ENCODE data around the gene HELLS.
"Not testable (repeated sequence)": the region's sequence is repeated elsewhere in the genome, so short reads cannot be mapped to it uniquely, and the experiment has no call there.

Gene HELLS

DNA sequence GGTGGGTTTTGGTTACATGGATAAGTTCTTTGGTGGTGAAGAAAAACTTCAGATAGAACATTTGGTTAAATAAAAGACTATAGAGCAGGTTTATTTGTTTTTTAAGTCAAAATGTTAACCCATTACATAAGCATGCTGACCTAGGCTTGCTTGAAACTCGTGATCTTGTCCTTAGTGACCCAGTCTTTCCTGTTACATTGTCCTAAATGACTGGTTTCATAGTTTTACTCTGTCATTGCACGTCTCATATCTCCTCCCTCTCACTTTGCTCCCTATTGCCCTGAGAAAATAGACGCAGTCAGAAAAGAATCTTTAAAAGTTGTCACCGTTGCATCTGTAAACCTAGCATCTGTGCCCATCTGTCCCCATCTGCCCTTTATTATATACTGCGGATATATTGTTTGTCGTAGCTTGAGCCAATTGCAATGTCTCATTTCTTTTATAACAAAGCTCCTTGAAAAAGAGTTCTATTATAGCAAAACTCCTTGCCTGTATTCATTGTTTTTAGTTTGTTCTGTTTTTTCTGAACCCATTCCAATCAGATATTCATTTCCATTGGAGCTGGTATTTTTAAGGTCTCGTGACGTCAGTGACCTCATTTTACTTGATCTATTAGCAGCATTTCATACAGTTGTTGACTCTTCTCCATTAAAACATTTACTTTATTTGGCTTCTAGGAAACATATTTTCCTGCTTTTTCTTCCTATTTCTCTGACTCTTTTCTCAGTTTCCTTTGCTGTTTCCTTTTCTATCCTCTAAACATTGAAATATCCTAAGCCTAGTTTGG, 57.3 kb downstream of the HELLS start:
- Histone ChIP-seq H3K4me3 (no peak overlapping the region), H3K27ac (no peak overlapping the region)

DNA sequence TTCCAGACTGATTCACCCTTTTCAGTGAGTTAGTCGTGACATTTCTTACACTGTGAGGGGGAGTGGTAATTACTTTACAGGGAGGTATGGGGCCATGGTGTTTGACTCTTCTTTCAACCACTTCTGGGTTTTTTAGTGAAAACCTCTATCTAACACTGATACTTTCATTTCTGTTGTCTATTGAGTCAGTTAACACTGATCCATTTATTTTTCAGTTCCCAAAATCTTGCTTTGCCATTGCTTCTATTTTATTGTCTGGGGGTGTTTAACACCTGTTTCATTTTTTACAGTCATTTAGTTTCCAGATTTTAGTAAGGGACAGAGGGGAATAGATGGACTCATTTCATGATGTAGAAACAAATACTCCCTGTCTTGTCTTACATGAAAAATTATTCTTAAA, 61.5 kb downstream of the HELLS start:
- Histone ChIP-seq H3K27ac (no peak overlapping the region), H3K4me3 (no peak overlapping the region)

DNA sequence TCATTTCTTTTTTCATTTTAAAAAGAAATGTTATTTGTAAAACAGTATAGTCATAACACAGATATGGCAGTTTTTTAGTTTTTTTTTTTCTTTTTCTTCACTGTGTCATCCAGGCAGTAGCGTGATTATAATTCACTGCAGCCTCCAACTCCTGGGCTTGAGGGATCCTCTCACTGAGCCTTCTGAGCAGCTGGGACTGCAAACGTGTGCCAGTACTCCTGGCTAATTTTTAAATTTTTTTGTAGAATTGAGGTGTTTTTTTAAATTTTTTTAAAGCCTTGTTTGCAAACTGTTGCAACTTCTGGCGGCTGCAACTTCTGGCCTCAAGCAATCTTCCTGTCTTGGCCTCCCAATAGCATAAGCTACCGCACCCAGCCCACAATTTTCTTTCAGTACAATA, 63.0 kb downstream of the HELLS start:
- Histone ChIP-seq H3K27ac (no peak overlapping the region), H3K4me3 (no peak overlapping the region)

DNA sequence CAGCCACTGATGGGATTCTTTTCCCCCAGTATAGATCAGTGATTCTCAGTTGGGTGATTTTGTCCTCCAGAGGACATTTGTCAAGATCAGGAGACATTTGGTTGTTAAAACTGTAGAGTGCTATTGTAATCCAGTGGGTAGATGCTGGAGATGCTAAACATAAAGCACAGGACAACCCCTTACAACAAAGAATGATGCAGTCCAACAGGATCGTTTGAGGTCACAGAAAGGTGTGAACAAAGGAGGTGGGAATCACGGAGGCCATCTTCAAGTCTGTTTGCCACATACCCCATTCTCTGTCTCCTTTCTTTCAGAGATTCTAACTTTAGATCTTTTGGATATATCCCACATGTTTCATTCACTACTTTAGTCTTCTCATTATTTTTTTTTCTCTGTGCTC, 69.0 kb downstream of the HELLS start:
- Histone ChIP-seq H3K27ac (no peak overlapping the region), H3K4me3 (no peak overlapping the region)

DNA sequence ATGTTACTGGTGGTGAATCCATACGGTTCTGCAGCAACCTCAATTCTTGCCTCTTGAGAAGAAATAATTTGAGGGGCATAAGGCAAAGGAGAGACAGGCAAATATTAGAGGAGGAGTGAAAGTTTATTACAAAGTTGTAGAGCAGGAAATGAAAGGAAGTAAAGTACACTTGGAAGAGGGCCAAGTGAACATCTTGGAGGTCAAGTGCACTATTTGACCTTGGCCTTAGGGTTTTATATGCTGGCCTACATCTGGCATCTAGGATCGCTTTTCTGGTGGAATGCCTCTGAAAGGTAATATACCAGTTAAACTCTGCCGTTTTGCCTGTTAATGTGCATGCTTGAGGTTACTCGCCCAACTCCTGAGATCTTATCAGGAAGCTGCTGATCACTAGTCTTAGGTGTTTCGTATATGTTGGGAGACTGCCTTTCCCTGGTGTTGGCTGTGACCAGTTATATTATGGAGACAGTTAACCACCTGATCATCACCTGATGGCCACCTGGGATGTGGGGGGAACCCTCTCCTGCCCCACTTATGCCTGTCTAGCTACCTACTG, 71.9 kb downstream of the HELLS start:
- H3K4me3 ChIP-seq, result no peak overlapping the region

DNA sequence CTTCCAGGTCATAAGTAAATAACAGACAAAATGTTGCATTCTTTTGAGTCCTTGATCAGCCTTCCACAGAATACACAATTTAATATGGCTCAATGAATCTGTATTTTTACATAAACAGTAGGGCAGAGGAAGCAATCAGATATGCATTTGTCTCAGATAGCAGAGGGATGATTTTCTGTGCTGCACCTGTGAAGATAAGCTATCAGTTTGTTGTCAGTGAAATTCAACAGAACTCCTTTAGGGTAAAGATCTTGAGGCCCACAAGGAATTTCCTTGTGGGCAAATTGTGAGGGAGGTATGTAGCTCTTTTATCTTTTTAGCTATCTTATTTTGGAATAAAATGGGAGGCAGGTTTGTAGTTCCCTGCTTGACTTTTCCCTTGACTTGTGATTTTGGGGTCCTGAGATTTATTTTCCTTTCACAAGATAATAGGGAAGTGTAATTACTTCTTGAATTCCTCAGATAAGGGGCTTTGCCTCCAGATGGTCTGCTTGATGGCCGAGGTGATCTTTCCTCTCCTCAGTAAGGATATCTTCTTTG, 77.1 kb downstream of the HELLS start:
- H3K4me3 ChIP-seq, result no peak overlapping the region
- H3K27ac ChIP-seq, result no peak overlapping the region

More for the DNA sequence above, 71.9 kb downstream of the HELLS start:
- H3K27ac ChIP-seq, result no peak overlapping the region

DNA sequence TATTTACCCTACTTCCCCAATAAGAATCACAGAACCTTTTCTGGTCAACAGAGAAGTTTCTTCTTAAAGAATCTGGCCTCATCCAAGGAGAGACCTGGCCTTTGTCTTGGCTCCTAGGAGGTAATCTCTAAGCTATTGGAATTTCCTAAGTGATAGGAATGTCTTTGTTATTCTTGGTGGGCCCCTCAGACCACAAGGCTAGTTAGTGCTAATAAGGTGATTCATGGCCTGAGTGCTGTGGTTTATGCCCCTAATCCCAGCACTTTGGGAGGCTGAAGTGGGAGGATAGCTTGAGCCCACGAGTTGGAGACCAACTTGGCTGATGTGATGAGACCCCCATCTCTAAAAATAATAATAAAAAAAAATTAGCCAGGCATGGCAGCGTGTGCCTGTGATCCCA, 78.0 kb downstream of the HELLS start:
- Histone ChIP-seq H3K27ac (no peak overlapping the region), H3K4me3 (no peak overlapping the region)

DNA sequence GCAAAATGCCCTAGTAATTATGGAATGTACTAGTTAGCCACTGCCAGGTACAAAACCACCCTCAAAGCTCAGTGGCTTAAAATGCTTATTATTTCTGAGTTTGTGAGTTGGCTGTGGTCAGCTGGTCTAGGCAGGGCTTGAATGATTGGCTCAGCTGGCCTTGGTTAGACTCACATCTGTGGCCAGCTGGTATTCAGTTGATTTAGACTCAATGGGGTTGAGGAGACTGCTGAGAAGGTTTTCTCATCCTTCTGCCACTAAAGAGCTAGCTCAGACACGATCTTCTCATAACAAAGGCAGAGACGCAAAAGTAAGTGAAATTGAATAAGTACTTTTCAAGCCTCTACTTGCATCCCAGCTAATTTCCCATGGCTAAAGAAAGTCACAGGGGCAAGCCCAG, 80.9 kb downstream of the HELLS start:
- no peak overlapping the region for H3K4me3 ChIP-seq
- H3K27ac ChIP-seq, result no peak overlapping the region

DNA sequence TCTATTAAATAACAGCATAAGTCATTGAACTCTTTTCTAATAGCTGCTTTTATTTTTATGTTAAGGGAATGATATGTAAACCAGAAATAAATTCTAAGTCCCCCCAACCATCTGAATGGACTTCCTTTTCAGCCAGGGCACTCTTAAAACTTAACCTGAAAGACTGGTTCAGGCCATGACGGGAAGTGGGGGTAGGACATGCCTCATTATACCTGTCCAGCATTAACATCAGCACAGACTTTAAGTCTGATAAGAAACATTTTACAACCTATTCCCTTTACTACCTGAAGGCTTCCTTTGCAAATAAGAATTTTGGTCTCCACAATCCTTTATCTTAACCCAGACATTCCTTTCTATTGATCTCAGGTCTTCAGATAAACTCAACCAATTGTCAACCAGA, 81.9 kb downstream of the HELLS start:
- Histone ChIP-seq H3K27ac (no peak overlapping the region), H3K4me3 (no peak overlapping the region)

DNA sequence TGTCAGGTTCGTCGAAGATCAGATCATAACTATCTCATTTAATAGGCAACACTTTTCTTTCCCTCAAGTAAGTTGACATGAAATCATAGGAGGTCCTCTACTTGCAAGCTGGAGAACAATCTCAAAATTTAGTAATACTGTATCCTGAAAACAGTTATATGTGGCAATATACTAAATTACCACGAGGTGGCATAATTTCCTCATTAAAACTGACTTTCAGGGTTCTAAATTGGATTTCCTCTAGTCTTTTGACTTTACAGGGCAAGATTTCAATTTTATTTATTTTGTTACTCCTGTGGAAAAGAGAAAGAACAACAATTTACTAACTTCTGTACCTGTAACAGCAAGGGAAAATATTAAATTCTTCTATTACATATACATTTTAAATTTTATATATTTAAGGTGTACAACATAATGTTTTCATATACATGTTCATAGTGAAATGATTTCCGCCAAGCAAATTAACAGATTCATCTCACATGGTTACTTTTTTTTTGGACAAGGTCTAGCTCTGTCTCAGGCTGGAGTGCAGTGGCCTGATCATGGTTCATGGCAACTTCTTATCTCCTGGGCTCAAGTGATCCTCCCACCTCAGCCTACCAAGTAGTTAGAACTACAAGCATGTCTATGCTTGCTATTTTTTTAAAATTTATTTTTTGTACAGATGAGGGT, 84.6 kb downstream of the HELLS start:
- H3K27ac ChIP-seq, result no peak overlapping the region
- no peak overlapping the region for H3K4me3 ChIP-seq

DNA sequence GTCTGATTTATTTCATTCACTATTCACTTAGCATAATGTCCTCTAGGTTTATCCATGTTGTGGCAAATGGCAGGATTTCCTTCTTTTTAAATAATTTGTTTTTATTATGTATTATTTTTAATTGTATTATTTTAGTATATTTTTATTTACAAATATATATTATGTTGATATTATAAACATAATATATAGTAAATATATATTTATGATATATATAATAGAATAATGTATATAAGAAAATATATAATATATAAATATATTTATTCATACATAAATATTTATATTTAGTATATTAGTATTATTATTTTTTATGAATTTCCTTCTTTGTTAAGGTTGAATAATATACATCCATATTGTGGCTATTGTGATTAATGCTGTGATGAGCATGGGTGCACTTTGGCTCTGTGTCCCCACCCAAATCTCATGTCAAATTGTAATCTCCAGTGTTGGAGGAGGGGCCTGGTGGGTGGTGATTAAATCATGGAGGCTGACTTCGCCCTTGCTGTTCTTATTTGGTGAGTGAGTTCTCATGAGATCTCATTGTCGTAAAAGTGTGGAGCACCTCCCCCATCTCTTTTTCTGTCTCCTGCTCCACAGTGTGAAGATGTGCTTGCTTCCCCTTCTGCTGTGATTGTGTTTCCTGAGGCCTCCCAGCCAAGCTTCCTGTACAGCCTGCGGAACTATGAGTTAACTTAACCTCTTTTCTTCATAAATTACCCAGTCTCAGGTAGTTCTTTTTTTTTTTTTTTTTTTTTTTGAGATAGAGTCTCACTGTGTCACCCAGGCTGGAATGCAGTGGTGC, 85.7 kb downstream of the HELLS start:
- Histone ChIP-seq H3K27ac (no peak overlapping the region), H3K4me3 (no peak overlapping the region)

DNA sequence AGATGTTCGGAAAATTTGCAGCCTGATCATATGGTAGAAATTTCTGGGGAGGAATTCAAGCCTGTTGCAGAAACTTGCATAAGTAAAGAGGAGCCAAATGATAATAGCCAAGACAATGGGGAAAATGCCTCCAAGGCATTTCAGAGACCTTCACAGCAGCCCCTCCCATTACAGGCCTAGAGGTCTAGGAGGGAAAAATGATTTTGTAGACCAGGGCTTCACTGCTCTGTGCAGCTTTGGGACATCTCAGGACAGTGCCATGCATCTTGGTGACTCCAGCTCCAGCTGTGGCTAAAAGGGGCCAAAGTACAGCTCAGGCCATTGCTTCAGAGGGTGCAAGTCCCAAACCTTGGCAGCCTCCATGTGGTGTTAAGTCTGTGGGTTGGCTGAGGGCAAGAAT, 87.4 kb downstream of the HELLS start:
- no peak overlapping the region for H3K4me3 ChIP-seq
- no peak overlapping the region for H3K27ac ChIP-seq

DNA sequence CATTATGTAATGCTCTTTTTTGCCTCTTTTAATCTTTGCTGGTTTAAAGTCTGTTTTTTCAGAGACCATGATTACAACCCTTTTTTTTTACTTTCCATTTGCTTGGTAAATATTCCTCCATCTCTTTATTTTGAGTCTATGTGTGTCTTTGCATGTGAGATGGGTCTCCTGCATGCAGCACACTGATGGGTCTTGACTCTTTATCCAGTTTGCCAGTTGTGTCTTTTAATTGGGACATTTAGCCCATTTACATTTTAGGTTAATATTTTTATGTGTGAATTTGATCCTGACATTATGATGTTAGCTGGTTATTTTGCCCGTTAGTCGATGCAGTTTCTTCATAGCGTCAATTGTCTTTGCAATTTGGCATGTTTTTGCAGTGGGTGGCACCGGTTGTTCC, 92.5 kb downstream of the HELLS start:
- H3K4me3 ChIP-seq, H3K27ac ChIP-seq: not testable (repeated sequence)

DNA sequence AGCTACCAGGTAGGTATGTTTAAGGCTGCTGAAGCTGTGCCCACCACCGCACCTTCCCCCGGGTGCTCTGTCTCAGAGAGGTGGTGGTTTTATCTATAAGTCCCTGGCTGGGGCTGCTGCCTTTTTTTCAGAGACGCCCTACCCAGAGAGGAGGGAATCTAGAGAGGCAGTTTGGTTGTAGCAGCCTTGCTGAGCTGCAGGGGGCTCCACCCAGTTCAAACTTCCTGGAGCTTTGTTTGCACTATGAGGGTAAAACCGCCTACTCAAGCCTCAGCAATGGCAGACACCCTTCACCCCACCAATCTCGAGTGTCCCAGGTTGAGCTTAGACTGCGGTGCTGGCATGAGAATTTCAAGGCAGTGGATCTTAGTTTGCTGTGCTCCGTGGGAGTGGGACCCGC, 94.3 kb downstream of the HELLS start:
- no peak overlapping the region for H3K4me3 ChIP-seq

DNA sequence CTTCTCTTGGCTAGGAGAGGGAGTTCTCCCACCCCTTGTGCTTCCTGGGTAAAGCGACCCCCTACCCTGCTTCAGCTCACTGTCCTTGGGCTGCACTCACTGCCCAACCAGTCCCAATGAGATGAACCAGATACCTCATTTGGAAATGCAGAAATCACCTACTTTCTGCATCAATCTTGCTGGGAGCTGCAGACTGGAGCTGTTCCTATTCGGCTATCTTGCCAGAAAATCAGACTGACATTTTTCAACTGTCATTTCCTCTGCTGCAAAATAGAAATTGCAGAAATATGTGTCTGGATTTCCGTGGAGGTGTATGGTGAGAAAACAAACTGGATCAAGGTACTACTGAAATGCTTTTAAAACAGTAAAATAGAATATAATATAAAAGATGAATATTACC, 95.0 kb downstream of the HELLS start:
- no peak overlapping the region for H3K27ac ChIP-seq
- H3K4me3 ChIP-seq, result no peak overlapping the region

More for the DNA sequence above, 94.3 kb downstream of the HELLS start:
- no peak overlapping the region for H3K27ac ChIP-seq

DNA sequence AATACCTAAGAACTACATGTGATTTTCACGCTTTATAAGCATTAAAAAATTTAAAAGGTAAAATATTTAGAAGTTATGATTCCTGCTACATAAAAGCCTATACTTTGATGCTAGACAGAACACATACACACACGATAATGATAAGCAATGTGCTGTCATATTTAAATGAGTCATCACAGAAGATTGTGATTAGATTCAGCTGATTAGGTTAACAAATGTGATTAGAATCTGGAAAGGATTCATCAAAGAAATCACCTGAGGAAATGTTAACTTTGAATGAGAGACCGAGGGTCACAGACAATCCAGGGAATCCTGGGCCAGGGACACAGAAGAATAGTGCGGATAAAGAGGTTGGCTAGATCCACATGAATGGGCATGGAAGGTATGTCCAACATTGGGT, 95.9 kb downstream of the HELLS start:
- Histone ChIP-seq H3K4me3 (no peak overlapping the region), H3K27ac (no peak overlapping the region)

DNA sequence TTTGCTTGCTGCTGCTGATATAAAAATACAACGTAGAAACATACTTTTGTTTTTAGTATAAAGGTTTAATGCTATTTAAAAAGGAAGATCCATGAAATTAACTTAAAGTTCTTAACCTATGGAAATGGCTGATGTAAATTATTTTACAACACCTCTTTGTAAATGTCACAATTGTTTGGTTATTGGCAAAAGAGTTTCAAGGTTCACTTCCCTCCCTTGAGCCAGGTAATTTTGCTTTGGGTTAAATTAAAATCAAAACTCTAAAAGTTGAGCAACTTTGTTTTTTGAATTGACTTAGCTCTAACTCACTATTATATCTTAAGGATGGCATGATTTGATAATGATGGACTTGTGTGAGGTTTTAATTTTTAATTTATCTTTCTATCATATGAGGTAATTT, 98.8 kb downstream of the HELLS start:
- no peak overlapping the region for H3K4me3 ChIP-seq
- H3K27ac ChIP-seq, result no peak overlapping the region

DNA sequence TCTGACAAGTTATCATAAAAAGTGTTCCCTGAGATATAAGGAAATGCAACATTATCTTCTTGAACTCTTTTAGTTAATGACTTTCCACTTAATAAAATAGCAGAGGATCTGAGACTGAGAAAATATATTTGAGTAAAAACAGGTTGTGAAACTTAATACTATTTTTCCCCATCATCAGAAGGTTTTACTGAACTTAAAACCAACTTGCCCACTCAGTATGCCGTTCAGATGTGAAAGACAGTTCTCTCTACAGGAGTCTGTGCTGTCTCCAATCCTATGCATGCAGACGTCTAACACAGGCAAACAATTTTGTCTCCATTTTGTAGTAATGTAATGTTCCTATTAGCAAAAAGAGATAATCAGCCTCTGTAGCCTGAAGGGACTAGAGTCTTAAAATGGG, 99.7 kb downstream of the HELLS start:
- Histone ChIP-seq H3K27ac (no peak overlapping the region), H3K4me3 (no peak overlapping the region)

Data from skin epidermis (tissue), 12 donors.